Panc1 (cell line): ENCODE results near the gene SHROOM3. TPM values are rescaled to one million over a fixed set of nuclear protein-coding genes. Genes with fewer than 3 reads are reported as not detected.

ENCODE experiments used
- ATAC-seq: fragments of 200-7000 bp; cut with Tn5 transposase; 2 replicates; pipeline ENCODE4 v1.9.1; 2020; ENCODE audit warnings: mild to moderate bottlenecking, moderate library complexity
- BruUV-seq: library from RNA; stranded (reverse); fragments of 400-500 nt; replicated peaks from 2 replicates; lab custom pipeline; 2021; lab: Mats Ljungman, UMichigan
- CTCF ChIA-PET: fragments of 300-600 bp; sonication (Branson Sonifier 250); formaldehyde crosslinking; loops from one replicate; lab custom pipeline; 2022; ENCODE audit warnings: antibody characterized with exemption; lab: Charles Lee
- POLR2A ChIA-PET: fragments of 300-600 bp; sonication (Branson Sonifier 250); formaldehyde crosslinking; loops from one replicate; lab custom pipeline; 2022; ENCODE audit warnings: antibody characterized with exemption; lab: Charles Lee
- DNase-seq: peaks from one replicate; pipeline ENCODE4 v3.0.0-alpha.2; 2010; ENCODE audit warnings: low read depth, low spot score
- H3K27ac ChIP-seq: 2 replicates; pipeline ENCODE4 v1.5.1; 2011; ENCODE audit warnings: mild to moderate bottlenecking, low read length, inconsistent platforms
- H3K27me3 ChIP-seq: fragments of 200-500 bp; sonication (Bioruptor generic); 2 replicates; pipeline ENCODE4 v1.6.0; 2014; ENCODE audit warnings: low read length, inconsistent platforms; ENCODE audit not compliant: control insufficient read depth, insufficient read depth
- H3K36me3 ChIP-seq: fragments of 200-500 bp; sonication (Bioruptor generic); 2 replicates; pipeline ENCODE4 v1.5.1; 2014; ENCODE audit warnings: inconsistent platforms, mild to moderate bottlenecking, low read length, moderate library complexity; ENCODE audit not compliant: control insufficient read depth, insufficient read depth
- H3K4me1 ChIP-seq: 2 replicates; pipeline ENCODE4 v1.5.1; 2011; ENCODE audit warnings: inconsistent platforms, mild to moderate bottlenecking, low read length, moderate library complexity; ENCODE audit not compliant: control insufficient read depth, insufficient read depth
- H3K4me3 ChIP-seq, 2 experiments: 2 replicates each; pipeline ENCODE4 v1.5.1; 2011 to 2012; ENCODE audit warnings: low read depth in 2 of 2, low read length in 2 of 2, mild to moderate bottlenecking in 2 of 2, inconsistent platforms in 1 of 2, moderate library complexity in 1 of 2
- H3K9me3 ChIP-seq: fragments of 200-500 bp; sonication (Bioruptor generic); 2 replicates; pipeline ENCODE4 v1.5.1; 2014; ENCODE audit warnings: low read depth, mild to moderate bottlenecking, inconsistent platforms, low read length, moderate library complexity; ENCODE audit not compliant: control insufficient read depth, insufficient read depth
- POLR2AphosphoS5 ChIP-seq: IDR thresholded peaks from 2 replicates; pipeline ENCODE4 v1.6.1; 2012; ENCODE audit warnings: mild to moderate bottlenecking, low read depth, low read length, moderate library complexity
- SIN3A ChIP-seq: IDR thresholded peaks from 2 replicates; pipeline ENCODE4 v1.6.1; 2012; ENCODE audit warnings: low read depth, mild to moderate bottlenecking, low read length, moderate library complexity, borderline replicate concordance; ENCODE audit not compliant: insufficient read depth
- TCF7L2 ChIP-seq: IDR thresholded peaks from 2 replicates; pipeline ENCODE4 v1.6.1; 2011; ENCODE audit warnings: mild to moderate bottlenecking, low read depth, low read length, inconsistent platforms
- in situ Hi-C: cut with HindIII; loops from 2 replicates; pipeline ENCODE4 v1.10.0; 2016; ENCODE audit warnings: low sequenced_read_pairs, low pct_unique_long_range_greater_than_20kb
- intact Hi-C: fragments of 100-400 bp; cut with micrococcal nuclease; formaldehyde crosslinking; loops from one replicate; pipeline ENCODE4 v1.10.0; 2022; ENCODE audit not compliant: unreplicated experiment
- total RNA-seq: library from RNA; stranded (reverse); gene quantifications from one replicate; pipeline ENCODE4 v1.2.1, GENCODE V29; 2021; ENCODE audit not compliant: unreplicated experiment
- TF ChIP-seq, protein P1 (sequence below): fragments of 450-650 bp; IDR thresholded peaks from 2 replicates; pipeline ENCODE4 v1.5.1; 2017; ENCODE audit warnings: mild to moderate bottlenecking
- TF ChIP-seq, protein P2 (sequence below), 2 experiments: IDR thresholded peaks; 2 replicates each; pipeline ENCODE4 v1.6.1; 2011 to 2012; ENCODE audit warnings: low read depth in 2 of 2, control low read depth in 1 of 2, low read length in 1 of 2, mild to moderate bottlenecking in 1 of 2, moderate library complexity in 1 of 2; ENCODE audit not compliant: insufficient read depth in 1 of 2

Gene SHROOM3
- total RNA-seq, 1 experiment from 2014 or later: 7.2 TPM

DNA sequence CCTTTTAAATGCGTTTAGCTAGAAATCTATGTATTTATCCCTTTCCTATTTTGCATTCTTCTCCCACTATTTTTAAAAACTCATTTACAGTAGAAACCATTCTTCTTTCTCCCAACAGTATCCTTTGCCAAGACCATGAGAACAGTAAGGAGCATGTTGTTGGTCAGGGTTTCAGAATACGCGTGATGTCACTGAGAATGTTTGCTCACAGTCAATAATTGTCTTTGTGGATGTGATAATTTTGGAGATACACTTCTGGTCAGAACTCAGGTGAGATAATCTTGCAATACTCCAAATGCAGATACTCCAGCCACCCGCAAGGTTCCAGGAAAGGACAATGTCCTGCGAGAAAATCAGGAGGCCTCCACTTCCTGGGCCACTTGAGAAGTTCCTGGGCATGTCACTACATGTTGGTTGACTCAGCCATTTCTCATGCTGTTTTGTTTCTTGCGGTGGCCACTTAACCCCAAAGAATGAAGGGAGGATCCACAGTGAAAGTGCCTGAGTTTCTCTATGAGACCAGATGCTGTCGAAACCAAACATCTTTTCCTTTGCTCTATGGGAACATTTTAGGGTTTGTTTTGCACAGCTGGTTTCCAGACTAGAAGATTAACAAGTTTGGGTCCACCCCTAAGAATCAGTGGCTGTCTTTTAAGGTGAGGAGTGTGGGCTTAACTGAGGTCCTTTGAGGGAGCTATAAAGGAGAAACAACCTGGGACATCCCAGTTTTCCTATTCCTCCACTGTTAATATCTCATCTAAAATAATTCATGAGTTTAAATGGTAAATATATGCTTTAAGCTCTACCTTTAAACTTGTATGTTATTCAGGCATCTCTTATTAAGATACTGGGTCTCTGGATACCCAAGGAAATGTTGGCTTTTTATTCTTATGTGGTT, 346.9 kb downstream of the SHROOM3 start:
- Histone ChIP-seq H3K36me3 (no peaks in the 10 kb centered on the region), H3K9me3 (no peaks in the 10 kb centered on the region), H3K27ac (peak overlapping the region; percentile 59), H3K4me1 (peaks cover 8% of the 10 kb centered on the region), H3K4me3 (no peak overlapping the region), H3K27me3 (no peaks in the 10 kb centered on the region)
- in situ Hi-C loops: no loop called here
- no TSS peak for BruUV-seq
- peak; percentile 42; the same call in 1 of the 2 replicates for ATAC-seq
- CTCF ChIA-PET: no interaction called here
- intact Hi-C loops: no loop called here
- TF ChIP-seq POLR2AphosphoS5 (no peak), TCF7L2 (no peak), SIN3A (no peak)
- TF ChIP-seq, protein P1, sequence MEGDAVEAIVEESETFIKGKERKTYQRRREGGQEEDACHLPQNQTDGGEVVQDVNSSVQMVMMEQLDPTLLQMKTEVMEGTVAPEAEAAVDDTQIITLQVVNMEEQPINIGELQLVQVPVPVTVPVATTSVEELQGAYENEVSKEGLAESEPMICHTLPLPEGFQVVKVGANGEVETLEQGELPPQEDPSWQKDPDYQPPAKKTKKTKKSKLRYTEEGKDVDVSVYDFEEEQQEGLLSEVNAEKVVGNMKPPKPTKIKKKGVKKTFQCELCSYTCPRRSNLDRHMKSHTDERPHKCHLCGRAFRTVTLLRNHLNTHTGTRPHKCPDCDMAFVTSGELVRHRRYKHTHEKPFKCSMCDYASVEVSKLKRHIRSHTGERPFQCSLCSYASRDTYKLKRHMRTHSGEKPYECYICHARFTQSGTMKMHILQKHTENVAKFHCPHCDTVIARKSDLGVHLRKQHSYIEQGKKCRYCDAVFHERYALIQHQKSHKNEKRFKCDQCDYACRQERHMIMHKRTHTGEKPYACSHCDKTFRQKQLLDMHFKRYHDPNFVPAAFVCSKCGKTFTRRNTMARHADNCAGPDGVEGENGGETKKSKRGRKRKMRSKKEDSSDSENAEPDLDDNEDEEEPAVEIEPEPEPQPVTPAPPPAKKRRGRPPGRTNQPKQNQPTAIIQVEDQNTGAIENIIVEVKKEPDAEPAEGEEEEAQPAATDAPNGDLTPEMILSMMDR: no peak
- TF ChIP-seq, protein P2, sequence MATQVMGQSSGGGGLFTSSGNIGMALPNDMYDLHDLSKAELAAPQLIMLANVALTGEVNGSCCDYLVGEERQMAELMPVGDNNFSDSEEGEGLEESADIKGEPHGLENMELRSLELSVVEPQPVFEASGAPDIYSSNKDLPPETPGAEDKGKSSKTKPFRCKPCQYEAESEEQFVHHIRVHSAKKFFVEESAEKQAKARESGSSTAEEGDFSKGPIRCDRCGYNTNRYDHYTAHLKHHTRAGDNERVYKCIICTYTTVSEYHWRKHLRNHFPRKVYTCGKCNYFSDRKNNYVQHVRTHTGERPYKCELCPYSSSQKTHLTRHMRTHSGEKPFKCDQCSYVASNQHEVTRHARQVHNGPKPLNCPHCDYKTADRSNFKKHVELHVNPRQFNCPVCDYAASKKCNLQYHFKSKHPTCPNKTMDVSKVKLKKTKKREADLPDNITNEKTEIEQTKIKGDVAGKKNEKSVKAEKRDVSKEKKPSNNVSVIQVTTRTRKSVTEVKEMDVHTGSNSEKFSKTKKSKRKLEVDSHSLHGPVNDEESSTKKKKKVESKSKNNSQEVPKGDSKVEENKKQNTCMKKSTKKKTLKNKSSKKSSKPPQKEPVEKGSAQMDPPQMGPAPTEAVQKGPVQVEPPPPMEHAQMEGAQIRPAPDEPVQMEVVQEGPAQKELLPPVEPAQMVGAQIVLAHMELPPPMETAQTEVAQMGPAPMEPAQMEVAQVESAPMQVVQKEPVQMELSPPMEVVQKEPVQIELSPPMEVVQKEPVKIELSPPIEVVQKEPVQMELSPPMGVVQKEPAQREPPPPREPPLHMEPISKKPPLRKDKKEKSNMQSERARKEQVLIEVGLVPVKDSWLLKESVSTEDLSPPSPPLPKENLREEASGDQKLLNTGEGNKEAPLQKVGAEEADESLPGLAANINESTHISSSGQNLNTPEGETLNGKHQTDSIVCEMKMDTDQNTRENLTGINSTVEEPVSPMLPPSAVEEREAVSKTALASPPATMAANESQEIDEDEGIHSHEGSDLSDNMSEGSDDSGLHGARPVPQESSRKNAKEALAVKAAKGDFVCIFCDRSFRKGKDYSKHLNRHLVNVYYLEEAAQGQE (IDR thresholded peaks at IDR 0.05; ENCODE audit: insufficient read depth in 1 of 2, low read depth in 2 of 2, low read length in 1 of 2): no peak
- POLR2A ChIA-PET: no interaction called here
- DNase-seq: no peak

DNA sequence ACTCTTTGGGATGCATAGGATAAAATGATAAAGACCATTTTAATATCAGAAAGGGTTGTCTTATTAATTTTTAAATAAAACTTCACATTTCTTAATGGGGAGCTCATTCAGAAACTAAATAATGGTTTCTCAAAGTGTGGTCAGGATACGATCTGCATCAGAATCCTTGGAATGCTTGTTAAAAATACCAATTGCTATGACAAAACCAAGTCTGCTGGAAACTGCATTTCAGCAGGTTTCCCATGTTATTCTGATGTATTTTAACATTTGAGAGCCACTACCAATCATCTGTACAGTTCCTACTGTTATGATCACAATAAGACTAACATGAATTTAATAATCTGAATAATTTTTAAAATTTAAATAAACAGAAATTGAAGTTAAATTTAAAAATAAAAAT, 347.8 kb downstream of the SHROOM3 start:
- intact Hi-C loops: no loop called here
- ATAC-seq (no peak), DNase-seq (no peak)
- Histone ChIP-seq H3K36me3 (no peaks in the 10 kb centered on the region), H3K27ac (peak overlapping the region; percentile 59; the same call in 1 of the 2 replicates), H3K9me3 (no peaks in the 10 kb centered on the region), H3K4me1 (peaks cover 8% of the 10 kb centered on the region), H3K27me3 (no peaks in the 10 kb centered on the region), H3K4me3 (no peak overlapping the region)
- BruUV-seq: no TSS peak
- ChIA-PET CTCF (no interaction called here), POLR2A (no interaction called here)
- no peak for TF ChIP-seq TCF7L2
- no peak for TF ChIP-seq POLR2AphosphoS5
- in situ Hi-C loops: no loop called here

DNA sequence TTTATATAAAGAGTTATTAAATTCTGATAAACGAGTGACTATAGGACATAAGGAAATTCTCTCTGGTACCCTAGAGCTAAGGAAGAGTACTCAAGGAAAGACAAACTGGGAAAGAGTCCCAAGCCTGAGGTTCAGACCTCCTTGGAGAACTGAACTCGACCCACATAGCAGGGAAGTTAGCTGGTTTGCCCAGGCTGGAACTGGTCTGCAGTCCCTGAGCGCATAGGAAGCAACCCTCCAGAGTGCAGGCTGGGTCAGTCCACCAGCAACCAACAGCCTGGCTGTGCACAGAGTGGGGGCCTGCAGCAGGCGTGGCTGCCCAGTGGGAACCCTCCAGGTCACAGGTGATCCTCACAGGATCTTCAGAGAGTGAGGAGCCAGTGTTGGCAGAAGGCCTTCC, 348.8 kb downstream of the SHROOM3 start:
- no peak for DNase-seq
- no TSS peak for BruUV-seq
- no peaks in the 10 kb centered on the region for H3K36me3 ChIP-seq
- no peak for TF ChIP-seq POLR2AphosphoS5
- TF ChIP-seq, protein P1: no peak
- peaks cover 8% of the 10 kb centered on the region for H3K4me1 ChIP-seq
- POLR2A ChIA-PET: no interaction called here
- CTCF ChIA-PET: no interaction called here
- no peaks in the 10 kb centered on the region for H3K9me3 ChIP-seq
- no peak; the same call in 1 of the 2 replicates for ATAC-seq
- no peak overlapping the region for H3K27ac ChIP-seq
- no peaks in the 10 kb centered on the region for H3K27me3 ChIP-seq
- intact Hi-C loops (no loop called here), in situ Hi-C loops (no loop called here)
- H3K4me3 ChIP-seq: no peak overlapping the region
